Panc1 (cell line): ENCODE results near the gene CLSTN2.

ENCODE experiments used
- CTCF ChIP-seq: fragments of 450-650 bp; IDR thresholded peaks from 2 replicates; pipeline ENCODE4 v1.5.1; 2017; ENCODE audit warnings: mild to moderate bottlenecking
- POLR2AphosphoS5 ChIP-seq: IDR thresholded peaks from 2 replicates; pipeline ENCODE4 v1.6.1; 2012; ENCODE audit warnings: mild to moderate bottlenecking, low read depth, low read length, moderate library complexity
- REST ChIP-seq, 2 experiments: IDR thresholded peaks; 2 replicates each; pipeline ENCODE4 v1.6.1; 2011 to 2012; ENCODE audit warnings: low read depth in 2 of 2, control low read depth in 1 of 2, low read length in 1 of 2, mild to moderate bottlenecking in 1 of 2, moderate library complexity in 1 of 2; ENCODE audit not compliant: insufficient read depth in 1 of 2
- TCF7L2 ChIP-seq: IDR thresholded peaks from 2 replicates; pipeline ENCODE4 v1.6.1; 2011; ENCODE audit warnings: mild to moderate bottlenecking, low read depth, low read length, inconsistent platforms

- TF ChIP-seq POLR2AphosphoS5 (no peak), CTCF (no peak), REST (IDR thresholded peaks at IDR 0.05; ENCODE audit: insufficient read depth in 1 of 2, low read depth in 2 of 2, low read length in 1 of 2) (no peak), TCF7L2 (no peak)
Observed at GRCh38 chr3:140424211-140424610, 489.2 kb downstream of the CLSTN2 start.
